Daoy (cell line): ENCODE measurements around the gene PSPC1. TPM values are rescaled to one million over a fixed set of nuclear protein-coding genes. Genes with fewer than 3 reads are reported as not detected.
"Not testable (repeated sequence)": the region's sequence is repeated elsewhere in the genome, so short reads cannot be mapped to it uniquely, and the experiment has no call there.

ENCODE experiments used
- DNase-seq: peaks from one replicate; pipeline ENCODE4 v3.0.0-alpha.2; 2015; ENCODE audit warnings: low read depth
- total RNA-seq: library from RNA; depleted of rRNA; stranded (reverse); fragments of >200 nt; shearing (Covaris generic); gene quantifications from 2 replicates; pipeline ENCODE4 v1.2.3, GENCODE V29; 2014; rRNA removed

PSPC1 gene, protein sequence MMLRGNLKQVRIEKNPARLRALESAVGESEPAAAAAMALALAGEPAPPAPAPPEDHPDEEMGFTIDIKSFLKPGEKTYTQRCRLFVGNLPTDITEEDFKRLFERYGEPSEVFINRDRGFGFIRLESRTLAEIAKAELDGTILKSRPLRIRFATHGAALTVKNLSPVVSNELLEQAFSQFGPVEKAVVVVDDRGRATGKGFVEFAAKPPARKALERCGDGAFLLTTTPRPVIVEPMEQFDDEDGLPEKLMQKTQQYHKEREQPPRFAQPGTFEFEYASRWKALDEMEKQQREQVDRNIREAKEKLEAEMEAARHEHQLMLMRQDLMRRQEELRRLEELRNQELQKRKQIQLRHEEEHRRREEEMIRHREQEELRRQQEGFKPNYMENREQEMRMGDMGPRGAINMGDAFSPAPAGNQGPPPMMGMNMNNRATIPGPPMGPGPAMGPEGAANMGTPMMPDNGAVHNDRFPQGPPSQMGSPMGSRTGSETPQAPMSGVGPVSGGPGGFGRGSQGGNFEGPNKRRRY
- total RNA-seq = 83.7 and 87.7 TPM in 2 replicates

DNA sequence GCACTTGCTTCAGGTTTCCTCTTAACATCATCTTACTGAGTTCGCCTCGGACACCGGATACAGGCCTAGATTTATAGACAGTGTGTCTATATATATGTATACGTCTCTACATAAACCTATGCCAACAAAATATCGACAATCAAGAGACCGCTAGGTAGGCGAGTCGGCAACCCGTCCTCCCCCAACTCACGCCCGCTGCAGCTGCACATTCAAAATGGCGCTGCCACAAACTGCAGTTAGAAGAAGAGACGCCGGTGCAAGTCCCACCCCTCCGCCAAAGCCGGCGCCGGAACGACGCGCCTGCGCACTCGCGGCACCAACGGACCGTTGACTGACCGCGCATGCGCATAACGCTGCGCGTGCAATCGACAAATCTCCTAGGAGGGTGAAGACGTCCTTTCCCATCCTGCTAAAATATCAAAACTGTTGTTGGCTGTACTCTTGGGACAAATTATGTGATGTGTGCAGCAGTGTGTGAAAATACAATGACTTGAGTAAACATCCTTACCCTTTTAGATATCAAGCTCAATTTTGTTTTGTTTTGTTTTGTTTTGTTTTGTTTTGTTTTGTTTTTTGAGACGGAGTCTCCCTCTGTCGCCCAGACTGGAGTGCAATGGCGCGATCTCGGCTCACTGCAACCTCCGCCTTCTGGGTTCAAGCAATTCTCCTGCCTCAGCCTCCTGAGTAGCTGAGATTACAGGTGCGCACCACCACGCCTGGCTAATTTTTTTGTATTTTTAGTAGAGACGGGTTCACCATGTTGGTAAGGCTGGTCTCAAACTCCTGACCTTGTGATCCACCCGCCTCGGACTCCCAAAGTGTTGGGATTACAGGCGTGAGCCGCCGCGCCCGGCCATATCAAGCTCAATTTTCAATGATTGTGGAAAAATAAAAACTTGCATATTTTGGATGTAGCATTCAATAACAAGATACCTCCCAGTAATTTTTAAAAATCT is at the start of gene PSPC1:
PSPC1 (minus strand) TSS at position 219 of the 956 bp plus-strand sequence; CDS start at position 31, 188 bp downstream.
- DNase-seq = peak; percentile 94

DNA sequence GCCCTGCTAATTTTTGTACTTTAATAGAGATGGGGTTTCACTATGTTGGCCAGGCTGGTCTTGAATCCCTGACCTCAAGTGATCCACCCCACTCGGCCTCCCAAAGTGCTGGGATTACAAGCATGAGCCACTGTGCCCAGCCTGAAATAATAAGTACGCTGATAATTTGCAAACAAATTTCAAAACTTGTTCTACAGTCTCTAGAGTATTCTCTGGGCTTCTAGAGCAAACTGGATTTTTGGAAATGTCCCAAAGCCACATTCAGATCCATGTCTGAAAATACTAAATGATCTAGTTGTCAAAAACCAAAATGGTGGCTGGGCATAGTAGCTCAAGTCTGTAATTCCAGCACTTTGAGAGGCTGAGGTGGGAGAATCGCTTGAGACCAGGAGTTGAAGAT is 39.9 kb upstream of the PSPC1 start:
- DNase-seq = no peak

DNA sequence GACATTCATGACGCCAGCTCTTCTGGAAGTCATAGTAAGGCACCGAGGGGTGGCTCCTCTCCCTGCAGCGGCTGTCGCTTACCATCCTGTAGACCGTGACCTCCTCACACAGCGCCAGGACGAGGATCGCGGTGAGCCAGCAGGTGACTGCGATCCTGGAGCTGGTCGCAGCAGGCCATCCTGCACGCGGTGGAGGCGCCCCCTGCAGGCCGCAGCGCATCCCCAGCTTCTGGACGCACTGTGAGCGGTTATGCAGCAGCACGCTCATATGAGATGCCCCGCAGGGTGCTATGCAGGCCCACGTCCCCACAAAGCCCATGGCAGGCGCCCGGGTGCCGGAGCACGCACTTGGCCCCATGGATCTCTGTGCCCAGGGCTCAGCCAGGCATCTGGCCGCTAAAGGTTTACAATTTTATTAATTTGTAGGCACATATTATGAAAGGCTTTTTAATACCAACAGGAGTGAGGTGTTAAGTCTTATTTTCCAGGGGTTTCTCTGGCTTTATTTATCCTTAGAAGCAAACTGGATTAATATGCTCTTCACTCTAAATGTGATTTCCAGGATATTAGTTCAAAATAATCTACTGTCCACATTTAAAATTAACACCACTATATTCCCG is 35.6 kb upstream of the PSPC1 start:
- peak; percentile 15 for DNase-seq

GRCh38 chr13:19817510-19818158 is 34.9 kb upstream of the PSPC1 start:
- DNase-seq = no peak

DNA sequence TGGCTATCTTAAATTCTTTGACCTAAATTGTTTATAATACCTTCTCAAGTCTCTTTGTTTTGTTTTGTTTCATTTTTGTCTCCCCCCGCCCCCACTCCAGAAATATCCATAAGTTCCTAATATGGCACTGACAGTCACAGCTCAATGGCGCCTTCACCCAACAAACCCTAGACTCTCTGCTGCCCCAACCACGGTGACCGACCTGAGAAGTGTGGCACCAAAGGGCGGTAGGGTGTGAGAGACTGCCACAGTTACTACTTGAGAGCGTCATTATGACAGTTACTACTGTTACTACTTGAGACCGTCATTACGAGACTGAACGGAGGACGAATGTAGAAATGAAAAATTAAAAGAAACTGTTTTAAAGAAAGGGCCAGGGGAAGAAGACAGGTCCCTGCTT is 34.4 kb upstream of the PSPC1 start:
- no peak for DNase-seq

GRCh38 chr13:19815842-19816241 is 33.1 kb upstream of the PSPC1 start:
- DNase-seq = not testable (repeated sequence)

DNA sequence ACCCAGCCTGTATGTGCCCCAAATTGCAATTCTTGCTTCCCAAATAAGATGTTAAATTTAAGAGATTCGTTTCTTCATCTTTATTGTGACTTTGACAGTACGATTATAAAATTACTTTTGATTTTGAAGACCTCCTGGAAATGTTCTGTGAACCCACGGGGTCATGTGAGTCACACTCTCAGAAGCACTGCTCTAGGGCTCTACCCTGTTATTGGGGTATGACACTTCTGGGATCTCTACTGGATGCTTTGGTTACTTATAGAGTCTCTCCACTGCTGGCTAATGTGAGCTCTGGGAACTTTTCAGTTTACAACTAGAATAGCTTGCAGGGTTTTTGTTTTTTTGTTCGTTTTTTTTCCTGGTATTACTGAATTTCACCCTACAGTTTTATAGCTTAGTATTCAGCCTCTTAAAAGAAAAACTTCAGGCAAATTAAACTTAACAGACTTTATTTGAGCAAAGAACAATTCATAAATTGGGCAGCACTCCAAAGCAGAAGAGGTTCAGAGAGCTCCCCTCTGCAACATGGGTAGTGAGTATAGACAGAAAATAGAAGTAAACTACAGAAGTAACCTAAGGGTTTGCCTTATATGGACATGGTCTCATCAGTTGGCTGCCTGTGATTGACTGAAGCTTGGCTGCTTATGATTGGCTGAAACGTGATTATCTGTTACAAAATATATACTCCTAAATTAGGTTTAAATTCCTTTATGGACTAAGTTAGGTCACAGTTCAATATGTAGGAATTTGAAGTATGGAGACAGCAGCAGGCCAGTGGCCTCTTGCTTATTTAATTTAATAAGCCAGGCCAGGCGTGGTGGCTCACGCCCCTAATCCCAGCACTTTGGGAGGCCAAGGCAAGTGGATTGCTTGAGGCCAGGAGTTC is 28.5 kb upstream of the PSPC1 start:
- no peak for DNase-seq

DNA sequence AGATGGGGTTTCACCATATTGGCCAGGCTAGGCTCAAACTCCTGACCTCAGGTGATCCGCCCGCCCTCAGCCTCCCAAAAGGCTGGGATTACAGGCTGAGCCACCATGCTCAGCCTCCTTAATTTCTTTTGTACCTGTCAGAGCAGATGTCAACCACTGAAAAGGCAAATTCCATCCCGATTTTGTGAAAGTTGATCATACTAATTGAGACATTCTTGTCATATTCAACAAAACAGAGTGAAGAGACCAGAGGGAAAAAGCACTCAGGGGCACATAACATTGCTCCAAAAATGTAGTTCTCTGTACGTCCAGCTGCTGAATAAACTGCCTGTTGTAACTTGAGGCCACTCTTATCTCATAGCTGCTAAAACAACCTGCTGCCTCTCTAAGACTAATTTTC is 27.4 kb upstream of the PSPC1 start:
- no peak for DNase-seq

DNA sequence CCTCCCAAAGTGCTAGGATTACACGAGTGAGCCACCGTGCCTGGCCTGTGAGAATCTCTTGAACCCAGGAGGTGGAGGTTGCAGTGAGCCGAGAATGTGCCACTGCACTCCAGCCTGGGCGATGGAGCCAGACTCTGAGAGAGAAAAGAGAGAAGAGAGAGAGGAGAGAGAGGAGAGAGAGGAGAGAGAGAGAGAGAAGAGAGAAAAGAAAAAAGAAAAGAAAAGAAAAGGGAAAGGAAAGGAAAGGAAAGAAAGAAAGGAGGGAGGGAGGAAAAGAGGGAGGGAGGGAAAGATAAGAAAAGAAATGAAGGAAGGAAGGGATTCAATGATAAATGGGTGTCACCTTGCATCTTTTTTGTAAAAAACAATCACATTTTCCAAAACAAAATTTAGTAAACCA is 23.0 kb upstream of the PSPC1 start:
- DNase-seq = no peak

GRCh38 chr13:19795956-19796355 is 13.2 kb upstream of the PSPC1 start:
- DNase-seq = no peak

DNA sequence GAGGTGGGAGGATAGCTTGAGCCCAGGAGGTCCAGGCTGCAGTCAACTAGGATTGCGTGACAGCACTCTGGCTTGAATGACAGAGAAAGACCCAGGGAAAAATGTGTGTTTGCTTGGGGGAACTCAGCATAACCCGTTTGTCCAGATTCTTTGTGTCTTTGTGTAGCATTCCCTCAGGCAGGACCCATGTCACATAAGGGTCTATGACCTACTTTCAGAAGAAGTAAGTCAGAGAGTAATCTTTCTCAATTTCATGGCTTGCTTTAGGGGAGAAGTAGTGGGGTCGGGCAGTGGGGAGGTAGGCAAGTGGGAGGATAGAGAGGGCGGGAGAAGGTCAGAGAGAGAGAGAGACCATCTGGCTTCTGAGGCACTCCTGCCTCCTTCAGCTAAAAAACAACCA is 11.9 kb upstream of the PSPC1 start:
- peak; percentile 2 for DNase-seq

DNA sequence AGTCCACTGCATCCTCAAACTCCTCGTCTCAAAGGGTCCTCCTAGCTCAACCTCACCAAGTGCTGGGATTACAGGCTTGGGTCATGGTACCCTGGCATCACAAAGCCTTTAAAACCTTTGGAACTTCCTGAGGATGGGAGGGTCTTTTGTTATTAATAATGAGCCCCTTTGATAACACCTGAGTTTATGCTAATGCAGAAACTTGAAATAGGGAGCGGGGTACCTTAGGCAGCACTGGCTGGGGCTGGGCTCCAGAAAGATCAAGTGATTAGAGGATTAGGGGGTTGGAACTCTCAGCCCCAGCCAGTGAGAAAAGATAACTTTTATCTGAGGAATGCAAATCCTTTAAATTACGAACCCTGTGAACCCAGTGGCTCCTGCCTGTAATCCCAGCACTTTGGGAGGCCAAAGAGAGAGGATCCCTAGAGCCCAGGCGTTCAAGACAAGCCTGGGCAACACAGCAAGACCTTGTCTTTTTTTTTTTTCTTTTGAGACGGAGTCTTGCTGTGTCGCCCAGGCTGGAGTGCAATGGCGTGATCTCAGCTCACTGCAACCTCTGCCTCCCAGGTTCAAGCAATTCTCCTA is 9.3 kb upstream of the PSPC1 start:
- DNase-seq = no peak

- peak; percentile 35 for DNase-seq
Observed at GRCh38 chr13:19782049-19782726, 557 bp downstream of the PSPC1 start.

DNA sequence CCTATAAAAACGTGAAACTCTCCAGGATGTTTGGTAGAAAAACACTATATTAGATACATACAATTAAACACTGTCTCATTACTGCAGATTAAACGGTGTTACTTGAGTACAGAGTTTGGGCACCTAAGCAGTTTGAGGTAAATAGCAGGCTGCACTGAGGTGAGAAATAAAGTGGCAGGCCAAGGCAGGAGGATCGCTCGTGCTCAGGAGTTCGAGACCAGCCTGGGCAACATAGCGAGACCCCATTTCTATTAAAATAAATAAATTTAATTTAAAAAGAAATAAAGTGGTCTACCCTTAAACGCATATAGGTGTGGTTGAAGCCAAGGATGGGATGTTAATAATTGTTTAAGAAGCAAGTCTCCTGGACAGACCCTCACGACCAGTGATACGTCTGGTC is 1.2 kb downstream of the PSPC1 start:
- DNase-seq = no peak

GRCh38 chr13:19780753-19781418 is 1.9 kb downstream of the PSPC1 start:
- not testable (repeated sequence) for DNase-seq

- DNase-seq = no peak
Observed at GRCh38 chr13:19772306-19772705, 10.4 kb downstream of the PSPC1 start.

DNA sequence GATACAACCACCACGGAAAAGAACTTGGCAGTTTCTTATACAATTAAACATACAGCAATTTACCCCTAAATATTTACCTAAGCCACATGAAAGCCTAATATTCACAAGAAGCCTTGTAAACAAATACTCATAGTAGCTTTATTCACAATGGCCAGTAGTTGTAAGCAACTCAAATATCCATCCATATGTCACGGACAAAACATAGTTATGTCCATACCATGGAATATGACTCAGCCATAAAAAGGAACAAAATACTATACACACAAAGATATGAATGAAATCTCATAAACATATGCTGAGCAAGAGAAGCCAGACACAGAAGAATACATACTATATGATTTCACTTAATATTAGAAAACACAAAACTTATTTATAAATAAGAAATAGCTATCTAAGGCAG is 12.9 kb downstream of the PSPC1 start:
- DNase-seq = no peak

- no peak for DNase-seq
Observed at GRCh38 chr13:19767966-19768365, 14.8 kb downstream of the PSPC1 start.

DNA sequence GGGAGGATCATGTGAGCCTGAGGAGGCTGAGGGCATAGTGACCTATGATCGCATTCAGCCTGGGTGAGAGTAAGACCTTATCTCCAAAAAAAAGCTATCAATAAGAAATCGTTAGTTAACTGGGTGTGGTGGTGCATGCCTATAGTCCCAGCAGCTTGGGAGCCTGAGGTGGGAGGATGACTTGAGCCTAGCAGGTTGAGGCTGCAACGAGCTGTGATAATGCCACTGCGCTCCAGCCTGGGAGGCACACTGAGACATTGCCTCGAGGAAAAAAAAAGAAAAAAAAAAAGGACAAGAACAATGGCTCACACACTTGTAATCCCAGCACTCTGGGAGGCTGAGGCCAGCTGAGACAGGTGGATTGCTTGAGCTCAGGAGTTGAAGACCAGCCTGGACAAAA is 16.2 kb downstream of the PSPC1 start:
- no peak for DNase-seq
